Testis (tissue), 3 donors: ENCODE measurements around the gene DEAF1. TPM values are rescaled to one million over a fixed set of nuclear protein-coding genes. Genes with fewer than 3 reads are reported as not detected.

ENCODE experiments used
- DNase-seq: peaks from one replicate; pipeline ENCODE4 v3.0.0-alpha.2; 2019
- H3K27ac ChIP-seq, 2 donors: fragments of 200-600 bp; sonication (generic); one replicate each; pipeline ENCODE4 v1.5.1; 2019
- H3K27me3 ChIP-seq: fragments of 200-600 bp; sonication (generic); one replicate; pipeline ENCODE4 v1.5.1; 2019
- H3K36me3 ChIP-seq: fragments of 200-600 bp; sonication (generic); one replicate; pipeline ENCODE4 v1.5.1; 2017; ENCODE audit warnings: low read depth; ENCODE audit errors: missing control alignments
- H3K4me1 ChIP-seq: fragments of 200-600 bp; sonication (generic); one replicate; pipeline ENCODE4 v1.5.1; 2019
- H3K4me3 ChIP-seq, 2 donors: fragments of 200-600 bp; sonication (generic); one replicate each; pipeline ENCODE4 v1.5.1; 2017 to 2019
- H3K9me3 ChIP-seq: fragments of 200-600 bp; sonication (generic); one replicate; pipeline ENCODE4 v1.5.1; 2017
- POLR2A ChIP-seq: fragments of 450-650 bp; IDR thresholded peaks from one replicate; pipeline ENCODE4 v1.6.1; 2017; ENCODE audit warnings: antibody characterized with exemption, mild to moderate bottlenecking, moderate library complexity
- WGBS, 2 donors: methylation state at CpG; one replicate each; pipeline ENCODE4 v1.1.5; 2018; 5-methylcytosine and 5-hydroxymethylcytosine counted together
- intact Hi-C: fragments of 100-400 bp; cut with DNase I; formaldehyde crosslinking; loops from one replicate; pipeline ENCODE4 v1.15.1; 2023; ENCODE audit warnings: low total_unique reads
- polyA plus RNA-seq: library from polyadenylated mRNA; stranded (reverse); fragments of 350-450 nt; fragmentation: Illumina TruSeq; extraction: RNeasy Lipid Tissue Mini Kit (QIAGEN cat#74804); gene quantifications from one replicate; pipeline ENCODE4 v1.2.3, GENCODE V29; 2014; ENCODE audit warnings: low read depth, low replicate concordance; ENCODE audit not compliant: insufficient read depth
- total RNA-seq, 2 donors: library from RNA; depleted of rRNA; stranded (reverse); fragments of >200 nt; gene quantifications; one replicate each; pipeline ENCODE4 v1.2.3, GENCODE V29; 2016
- TF ChIP-seq, protein P1 (sequence below), 3 experiments: fragments of 450-650 bp in 2 of 3; fragments of 200-600 bp in 1 of 3; sonication (generic) in 1 of 3; IDR thresholded peaks; one replicate each; pipeline ENCODE4 v1.5.1; 2016 to 2019; ENCODE audit warnings: antibody characterized with exemption in 3 of 3, mild to moderate bottlenecking in 2 of 3, moderate library complexity in 1 of 3

DEAF1 gene
- total and polyA plus RNA-seq, 3 donors from 2014 or later: 47.9 to 116 (median 82.5) TPM

DNA sequence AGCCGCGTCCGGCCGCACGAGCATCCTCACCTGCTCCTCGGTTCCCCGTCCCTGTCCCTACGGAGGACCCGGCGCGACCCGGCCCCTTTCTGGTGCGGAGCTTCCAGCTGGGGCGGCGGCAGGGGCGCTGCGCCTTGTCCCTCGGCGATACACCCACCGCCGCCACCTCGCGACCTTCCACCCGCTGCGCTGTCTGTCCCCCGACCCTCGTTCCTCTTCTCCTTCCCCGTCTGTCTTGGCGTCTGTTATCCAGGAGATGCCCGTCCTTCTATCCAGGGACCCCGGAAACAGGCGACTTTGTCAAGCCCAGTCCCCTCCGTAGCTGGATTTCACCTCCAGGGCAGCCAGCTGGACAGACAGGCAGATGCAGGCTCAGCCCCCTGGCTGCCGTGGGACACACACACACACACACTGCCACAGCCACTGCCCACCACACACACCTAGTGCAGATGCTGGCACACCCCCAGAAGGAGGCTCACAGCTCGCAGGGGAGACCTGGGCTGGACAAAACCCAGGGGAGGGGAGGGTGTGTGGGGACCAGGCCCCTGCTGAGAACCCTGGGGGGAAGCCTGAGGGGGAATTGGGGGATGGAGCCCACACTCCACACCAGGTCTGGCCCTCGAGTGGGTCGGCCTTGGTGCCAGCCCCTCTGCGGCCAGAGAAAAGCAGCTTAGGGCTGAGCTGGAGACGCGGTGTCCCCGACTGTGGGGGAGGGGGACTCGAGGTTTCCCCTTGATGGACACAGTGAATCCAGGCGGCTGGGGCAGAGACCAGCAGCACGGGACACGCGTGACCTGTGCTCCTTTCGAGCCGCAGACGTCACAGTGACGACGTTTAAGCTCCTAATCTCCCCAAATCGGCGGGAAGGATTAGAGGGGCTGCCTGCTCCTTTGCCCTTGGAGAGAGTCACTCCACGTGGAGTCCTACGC, 57.2 kb downstream of the DEAF1 start:
- H3K9me3 ChIP-seq: no peaks in the 10 kb centered on the region
- no peaks in the 10 kb centered on the region for H3K27me3 ChIP-seq
- no peak overlapping the region for H3K4me3 ChIP-seq
- TF ChIP-seq POLR2A: no peak
- TF ChIP-seq, protein P1, sequence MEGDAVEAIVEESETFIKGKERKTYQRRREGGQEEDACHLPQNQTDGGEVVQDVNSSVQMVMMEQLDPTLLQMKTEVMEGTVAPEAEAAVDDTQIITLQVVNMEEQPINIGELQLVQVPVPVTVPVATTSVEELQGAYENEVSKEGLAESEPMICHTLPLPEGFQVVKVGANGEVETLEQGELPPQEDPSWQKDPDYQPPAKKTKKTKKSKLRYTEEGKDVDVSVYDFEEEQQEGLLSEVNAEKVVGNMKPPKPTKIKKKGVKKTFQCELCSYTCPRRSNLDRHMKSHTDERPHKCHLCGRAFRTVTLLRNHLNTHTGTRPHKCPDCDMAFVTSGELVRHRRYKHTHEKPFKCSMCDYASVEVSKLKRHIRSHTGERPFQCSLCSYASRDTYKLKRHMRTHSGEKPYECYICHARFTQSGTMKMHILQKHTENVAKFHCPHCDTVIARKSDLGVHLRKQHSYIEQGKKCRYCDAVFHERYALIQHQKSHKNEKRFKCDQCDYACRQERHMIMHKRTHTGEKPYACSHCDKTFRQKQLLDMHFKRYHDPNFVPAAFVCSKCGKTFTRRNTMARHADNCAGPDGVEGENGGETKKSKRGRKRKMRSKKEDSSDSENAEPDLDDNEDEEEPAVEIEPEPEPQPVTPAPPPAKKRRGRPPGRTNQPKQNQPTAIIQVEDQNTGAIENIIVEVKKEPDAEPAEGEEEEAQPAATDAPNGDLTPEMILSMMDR (IDR thresholded peaks at IDR 0.05): no peak
- DNase-seq: no peak
- H3K4me1 ChIP-seq: no peaks in the 10 kb centered on the region
- no peak overlapping the region for H3K27ac ChIP-seq
- intact Hi-C loops: no loop called here
- whole genome bisulfite sequencing, 2 donors: 46 to 62% methylated on average over 54 to 55 of the region's 55 CpGs
- H3K36me3 ChIP-seq: no peaks in the 10 kb centered on the region

GRCh38 chr11:637333-637592, 57.8 kb downstream of the DEAF1 start:
- H3K27ac ChIP-seq: no peak overlapping the region
- no peaks in the 10 kb centered on the region for H3K36me3 ChIP-seq
- H3K4me1 ChIP-seq: no peaks in the 10 kb centered on the region
- no peak for TF ChIP-seq POLR2A
- TF ChIP-seq, protein P1 (IDR thresholded peaks at IDR 0.05): no peak
- DNase-seq: no peak
- peak overlapping the region in 1 of 2 donors; percentile 9 for H3K4me3 ChIP-seq
- no peaks in the 10 kb centered on the region for H3K9me3 ChIP-seq
- intact Hi-C loops: no loop called here
- 14 to 26% methylated on average over 4 to 34 of the region's 34 CpGs for WGBS, 2 donors
- H3K27me3 ChIP-seq: no peaks in the 10 kb centered on the region

DNA sequence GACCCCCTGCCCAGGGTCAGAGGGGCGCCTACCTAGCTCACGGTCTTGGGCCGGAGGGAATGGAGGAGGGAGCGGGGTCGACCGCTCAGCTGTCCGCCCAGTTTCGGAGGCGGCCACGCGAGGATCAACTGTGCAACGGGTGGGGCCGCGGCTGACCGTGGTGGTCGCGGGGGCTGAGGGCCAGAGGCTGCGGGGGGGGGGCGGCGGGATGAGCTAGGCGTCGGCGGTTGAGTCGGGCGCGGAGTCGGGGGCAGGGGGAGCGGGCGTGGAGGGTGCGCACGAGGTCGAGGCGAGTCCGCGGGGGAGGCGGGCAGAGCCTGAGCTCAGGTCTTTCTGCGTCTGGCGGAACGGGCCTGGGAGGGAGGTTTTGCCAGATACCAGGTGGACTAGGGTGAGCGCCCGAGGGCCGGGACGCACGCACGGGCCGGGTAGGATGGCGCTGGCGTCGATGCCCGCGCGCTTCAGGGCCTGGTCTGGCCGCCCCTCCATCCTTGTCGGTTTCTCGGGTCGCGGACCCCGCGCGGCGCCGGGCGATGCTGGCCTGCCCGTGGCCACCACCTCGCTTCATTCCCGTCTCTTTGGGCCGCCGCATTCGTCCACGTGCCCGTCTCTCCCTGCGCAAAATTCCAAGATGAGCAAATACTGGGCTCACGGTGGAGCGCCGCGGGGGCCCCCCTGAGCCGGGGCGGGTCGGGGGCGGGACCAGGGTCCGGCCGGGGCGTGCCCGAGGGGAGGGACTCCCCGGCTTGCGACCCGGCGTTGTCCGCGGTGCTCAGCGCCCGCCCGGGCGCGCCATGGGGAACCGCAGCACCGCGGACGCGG, 58.3 kb downstream of the DEAF1 start, which contains the start of gene DRD4:
DRD4 (plus strand) TSS at position 759 of the 822 bp plus-strand sequence; CDS start at position 795, 36 bp downstream.
- Histone ChIP-seq H3K4me1 (no peaks in the 10 kb centered on the region), H3K9me3 (no peaks in the 10 kb centered on the region), H3K27me3 (no peaks in the 10 kb centered on the region), H3K27ac (no peak within 1 kb of the TSS), H3K36me3 (no peaks in the 10 kb centered on the region), H3K4me3 (peak within 1 kb of the TSS in 1 of 2 donors; percentile 9)
- intact Hi-C loops: no loop called here
- TF ChIP-seq, protein P1 (IDR thresholded peaks at IDR 0.05): no peak
- no peak for TF ChIP-seq POLR2A
- 24 to 27% methylated on average over 15 to 100 of the region's 100 CpGs for WGBS, 2 donors
- no peak for DNase-seq

DNA sequence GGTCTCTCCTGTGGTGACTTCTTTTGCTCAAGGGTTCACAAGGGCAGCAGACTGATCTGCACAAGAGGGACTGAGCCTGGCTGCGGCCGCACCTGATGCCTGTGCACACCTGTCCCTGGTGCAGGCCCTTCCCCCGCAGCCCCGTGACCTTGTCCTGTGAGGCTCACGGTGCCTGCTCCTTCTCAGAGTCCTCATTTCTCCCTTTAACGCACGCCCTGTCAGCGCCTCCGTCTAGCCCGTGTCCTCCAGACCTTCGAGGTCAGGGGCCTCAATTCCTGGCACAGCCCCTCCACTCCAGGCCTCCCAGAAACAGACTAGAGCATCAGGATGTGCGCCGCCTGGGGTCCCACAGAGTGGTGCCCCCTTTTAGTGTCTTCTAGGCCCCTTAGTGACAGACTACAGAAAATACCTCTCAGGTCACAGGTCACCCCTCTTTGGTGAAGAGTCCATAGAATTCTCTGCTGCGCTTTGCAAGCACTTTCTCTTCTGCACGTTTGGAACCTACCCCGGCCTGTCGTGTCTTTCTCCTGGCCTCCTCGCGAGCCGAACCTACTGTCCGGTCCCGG, 59.0 kb downstream of the DEAF1 start:
- no peaks in the 10 kb centered on the region for H3K4me1 ChIP-seq
- WGBS, 2 donors: 32 to 79% methylated on average over 9 to 22 of the region's 22 CpGs
- H3K9me3 ChIP-seq: no peaks in the 10 kb centered on the region
- no peak overlapping the region for H3K27ac ChIP-seq
- DNase-seq: no peak
- no peaks in the 10 kb centered on the region for H3K36me3 ChIP-seq
- H3K27me3 ChIP-seq: no peaks in the 10 kb centered on the region
- no peak overlapping the region for H3K4me3 ChIP-seq
- TF ChIP-seq POLR2A: no peak
- TF ChIP-seq, protein P1 (IDR thresholded peaks at IDR 0.05): no peak
- intact Hi-C loops: no loop called here
